ENCODE data around the gene CRTAC1. TPM values are rescaled to one million over a fixed set of nuclear protein-coding genes. Genes with fewer than 3 reads are reported as not detected.

CRTAC1 gene
- polyA plus RNA-seq, 1 donor (not counting 4 experiments of a cell fraction or from before 2014, with no cell fraction given), result not detected

DNA sequence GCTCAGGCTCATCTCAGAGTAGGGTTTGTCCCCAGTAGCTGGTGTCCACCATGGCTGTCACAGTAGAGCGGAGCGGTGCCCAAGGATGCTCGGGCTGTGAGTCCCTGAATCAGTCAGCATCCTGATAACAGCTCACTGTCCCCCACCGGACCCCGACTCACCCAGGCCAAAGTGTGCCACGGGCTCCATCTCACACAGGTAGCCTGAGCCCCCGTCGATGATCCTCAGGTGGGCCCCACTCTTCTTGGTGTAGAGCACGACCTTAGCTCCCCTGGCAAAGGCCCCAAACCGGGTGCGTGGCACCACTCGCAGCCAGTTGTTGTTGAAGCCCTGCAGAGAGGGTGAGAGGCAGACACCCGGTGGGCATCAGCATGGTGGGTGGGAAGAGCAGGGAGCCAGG lies 135.3 kb downstream of the CRTAC1 start:
- Histone ChIP-seq H3K27ac (ENCODE audit: control insufficient read depth, insufficient read depth, low read length) (no peak overlapping the region), H3K4me3 (ENCODE audit: control insufficient read depth in 2 of 3, extremely low read depth in 1 of 3, insufficient read depth in 2 of 3, low read depth in 1 of 3, low read length in 3 of 3) (no peak overlapping the region), H3K79me2 (ENCODE audit: control insufficient read depth, insufficient read depth, low read length) (no peaks in the 10 kb centered on the region), H3K9ac (ENCODE audit: control insufficient read depth, extremely low read depth, insufficient read depth, low read length) (no peak overlapping the region), H2AFZ (ENCODE audit: control insufficient read depth, low read length) (no peak overlapping the region), H3K4me1 (ENCODE audit: control insufficient read depth, extremely low read depth, insufficient read depth, low read length) (peaks cover under 1% of the 10 kb centered on the region), H3K9me1 (ENCODE audit: control insufficient read depth, extremely low read depth, insufficient read depth, low read length) (no peaks in the 10 kb centered on the region), H3K4me2 (ENCODE audit: control insufficient read depth, extremely low read depth, insufficient read depth, low read depth, low read length) (no peak overlapping the region), H4K20me1 (ENCODE audit: control insufficient read depth, extremely low read depth, insufficient read depth, low read length) (no peaks in the 10 kb centered on the region), H3K36me3 (ENCODE audit: control insufficient read depth in 2 of 2, extremely low read depth in 1 of 2, insufficient read depth in 2 of 2, low read length in 2 of 2) (no peaks in the 10 kb centered on the region), H3K9me3 (ENCODE audit: control insufficient read depth, low read depth, low read length) (no peaks in the 10 kb centered on the region), H3K27me3 (ENCODE audit: control insufficient read depth, extremely low read depth, insufficient read depth, low read length) (peaks cover 4% of the 10 kb centered on the region)
- DNase-seq (ENCODE audit: low read depth, low spot score) (no peak), FAIRE-seq (no peak)
- TF ChIP-seq, protein P1, sequence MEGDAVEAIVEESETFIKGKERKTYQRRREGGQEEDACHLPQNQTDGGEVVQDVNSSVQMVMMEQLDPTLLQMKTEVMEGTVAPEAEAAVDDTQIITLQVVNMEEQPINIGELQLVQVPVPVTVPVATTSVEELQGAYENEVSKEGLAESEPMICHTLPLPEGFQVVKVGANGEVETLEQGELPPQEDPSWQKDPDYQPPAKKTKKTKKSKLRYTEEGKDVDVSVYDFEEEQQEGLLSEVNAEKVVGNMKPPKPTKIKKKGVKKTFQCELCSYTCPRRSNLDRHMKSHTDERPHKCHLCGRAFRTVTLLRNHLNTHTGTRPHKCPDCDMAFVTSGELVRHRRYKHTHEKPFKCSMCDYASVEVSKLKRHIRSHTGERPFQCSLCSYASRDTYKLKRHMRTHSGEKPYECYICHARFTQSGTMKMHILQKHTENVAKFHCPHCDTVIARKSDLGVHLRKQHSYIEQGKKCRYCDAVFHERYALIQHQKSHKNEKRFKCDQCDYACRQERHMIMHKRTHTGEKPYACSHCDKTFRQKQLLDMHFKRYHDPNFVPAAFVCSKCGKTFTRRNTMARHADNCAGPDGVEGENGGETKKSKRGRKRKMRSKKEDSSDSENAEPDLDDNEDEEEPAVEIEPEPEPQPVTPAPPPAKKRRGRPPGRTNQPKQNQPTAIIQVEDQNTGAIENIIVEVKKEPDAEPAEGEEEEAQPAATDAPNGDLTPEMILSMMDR (optimal IDR thresholded peaks at IDR 0.05 in 1 of 3, IDR thresholded peaks at IDR 0.05 in 1 of 3, conservative IDR thresholded peaks at IDR 0.05 in 1 of 3; ENCODE audit: extremely low read depth in 1 of 3, insufficient read depth in 2 of 3, low read length in 3 of 3), result no peak
- no peak for TF ChIP-seq EZH2 (IDR thresholded peaks at IDR 0.05; ENCODE audit: low read length)
- dilution Hi-C loops (cut with MboI; ENCODE audit: extremely low pct_ligation_motif_present, low sequenced_read_pairs), result no loop called here

GRCh38 chr10:97894092-97894491 lies 136.3 kb downstream of the CRTAC1 start:
- dilution Hi-C loops (cut with MboI; ENCODE audit: extremely low pct_ligation_motif_present, low sequenced_read_pairs), result no loop called here
- peaks cover 11% of the 10 kb centered on the region for H3K4me1 ChIP-seq (ENCODE audit: control insufficient read depth, extremely low read depth, insufficient read depth, low read length)
- H3K9me1 ChIP-seq (ENCODE audit: control insufficient read depth, extremely low read depth, insufficient read depth, low read length), result no peaks in the 10 kb centered on the region
- peaks cover 4% of the 10 kb centered on the region for H3K27me3 ChIP-seq (ENCODE audit: control insufficient read depth, extremely low read depth, insufficient read depth, low read length)
- H2AFZ ChIP-seq (ENCODE audit: control insufficient read depth, low read length), result no peak overlapping the region
- FAIRE-seq, result no peak
- H3K79me2 ChIP-seq (ENCODE audit: control insufficient read depth, insufficient read depth, low read length), result no peaks in the 10 kb centered on the region
- H3K27ac ChIP-seq (ENCODE audit: control insufficient read depth, insufficient read depth, low read length), result no peak overlapping the region
- H3K4me2 ChIP-seq (ENCODE audit: control insufficient read depth, extremely low read depth, insufficient read depth, low read depth, low read length), result no peak overlapping the region
- H3K9me3 ChIP-seq (ENCODE audit: control insufficient read depth, low read depth, low read length), result no peaks in the 10 kb centered on the region
- H3K9ac ChIP-seq (ENCODE audit: control insufficient read depth, extremely low read depth, insufficient read depth, low read length), result no peak overlapping the region
- H3K4me3 ChIP-seq (ENCODE audit: control insufficient read depth in 2 of 3, extremely low read depth in 1 of 3, insufficient read depth in 2 of 3, low read depth in 1 of 3, low read length in 3 of 3), result no peak overlapping the region
- no peak for DNase-seq (ENCODE audit: low read depth, low spot score)
- TF ChIP-seq, protein P1 (optimal IDR thresholded peaks at IDR 0.05 in 1 of 3, IDR thresholded peaks at IDR 0.05 in 1 of 3, conservative IDR thresholded peaks at IDR 0.05 in 1 of 3; ENCODE audit: extremely low read depth in 1 of 3, insufficient read depth in 2 of 3, low read length in 3 of 3), result no peak
- no peak for TF ChIP-seq EZH2 (IDR thresholded peaks at IDR 0.05; ENCODE audit: low read length)
- no peaks in the 10 kb centered on the region for H3K36me3 ChIP-seq (ENCODE audit: control insufficient read depth in 2 of 2, extremely low read depth in 1 of 2, insufficient read depth in 2 of 2, low read length in 2 of 2)
- no peaks in the 10 kb centered on the region for H4K20me1 ChIP-seq (ENCODE audit: control insufficient read depth, extremely low read depth, insufficient read depth, low read length)

Measured in keratinocyte (primary cell).